Measurements from ENCODE around the gene ZBTB7C.

DNA sequence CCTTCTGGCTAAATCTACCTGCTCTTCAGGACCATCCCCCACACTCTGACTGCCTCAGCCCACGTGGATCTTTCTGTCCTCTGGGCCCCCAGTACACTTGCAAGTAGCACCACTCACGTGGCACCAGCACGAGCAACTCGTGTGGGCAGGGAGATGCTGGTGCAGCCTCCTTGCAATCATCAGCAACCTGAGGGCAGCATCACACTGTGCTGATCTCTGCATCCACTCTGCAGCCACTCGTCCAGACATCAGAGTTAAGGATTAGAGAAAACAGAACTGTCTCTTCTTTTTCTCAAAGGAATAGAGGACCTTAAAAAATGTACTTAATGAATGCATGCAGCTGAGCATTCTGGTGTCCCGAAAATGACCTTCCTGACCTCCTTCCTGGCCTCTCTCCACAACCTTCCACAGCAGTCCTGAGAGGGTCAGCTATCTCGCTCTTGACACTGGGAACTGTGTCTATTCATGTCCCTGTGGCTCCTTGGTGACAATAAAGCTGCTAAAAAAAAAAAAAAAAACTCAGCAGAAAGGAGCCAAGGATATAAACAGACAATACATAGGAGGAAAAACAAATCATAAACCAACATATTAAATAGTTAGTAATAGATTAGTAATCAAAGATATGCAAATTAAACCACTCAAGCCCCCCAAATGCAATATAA is 145.9 kb downstream of the ZBTB7C start:
- TF ChIP-seq, protein P1, sequence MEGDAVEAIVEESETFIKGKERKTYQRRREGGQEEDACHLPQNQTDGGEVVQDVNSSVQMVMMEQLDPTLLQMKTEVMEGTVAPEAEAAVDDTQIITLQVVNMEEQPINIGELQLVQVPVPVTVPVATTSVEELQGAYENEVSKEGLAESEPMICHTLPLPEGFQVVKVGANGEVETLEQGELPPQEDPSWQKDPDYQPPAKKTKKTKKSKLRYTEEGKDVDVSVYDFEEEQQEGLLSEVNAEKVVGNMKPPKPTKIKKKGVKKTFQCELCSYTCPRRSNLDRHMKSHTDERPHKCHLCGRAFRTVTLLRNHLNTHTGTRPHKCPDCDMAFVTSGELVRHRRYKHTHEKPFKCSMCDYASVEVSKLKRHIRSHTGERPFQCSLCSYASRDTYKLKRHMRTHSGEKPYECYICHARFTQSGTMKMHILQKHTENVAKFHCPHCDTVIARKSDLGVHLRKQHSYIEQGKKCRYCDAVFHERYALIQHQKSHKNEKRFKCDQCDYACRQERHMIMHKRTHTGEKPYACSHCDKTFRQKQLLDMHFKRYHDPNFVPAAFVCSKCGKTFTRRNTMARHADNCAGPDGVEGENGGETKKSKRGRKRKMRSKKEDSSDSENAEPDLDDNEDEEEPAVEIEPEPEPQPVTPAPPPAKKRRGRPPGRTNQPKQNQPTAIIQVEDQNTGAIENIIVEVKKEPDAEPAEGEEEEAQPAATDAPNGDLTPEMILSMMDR (IDR thresholded peaks at IDR 0.05; ENCODE audit: insufficient read depth, low read length, poor library complexity, severe bottlenecking) = no peak
- no peak for TF ChIP-seq EZH2phosphoT487 (conservative IDR thresholded peaks at IDR 0.05; ENCODE audit: low read length)

All from SU-DHL-6 (cell line).